ENCODE results near the gene DEFB113.
"Not testable (repeated sequence)": the region's sequence is repeated elsewhere in the genome, so short reads cannot be mapped to it uniquely, and the experiment has no call there.

The DEFB113 gene

DNA sequence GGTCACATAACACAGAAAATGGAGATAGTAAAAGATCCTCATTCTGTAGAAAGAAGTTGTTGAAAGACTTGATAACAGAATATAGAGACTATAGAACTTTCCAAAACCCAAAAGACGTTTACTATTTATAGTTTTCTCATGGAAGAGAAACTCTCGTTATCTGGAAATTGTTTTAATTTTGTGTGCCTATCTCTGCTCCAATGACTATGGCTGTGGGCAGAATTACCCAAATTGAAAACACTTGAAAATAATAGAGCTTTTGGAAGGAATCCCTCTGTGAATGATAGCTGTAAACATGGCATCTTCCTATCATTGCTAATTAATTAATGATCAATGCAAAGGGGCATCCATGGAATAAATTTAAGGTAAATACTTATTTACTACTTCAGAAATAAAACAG is 5.4 kb downstream of the DEFB113 start, which contains the start of gene DEFB114:
Gene DEFB114 (minus strand): TSS at position 101 of the 400 bp plus-strand sequence. CDS start 59 bp downstream, at position 42.
- no peak within 1 kb of the TSS for H3K4me3 ChIP-seq (ENCODE audit: low read length)
- H3K27ac ChIP-seq (ENCODE audit: low read depth, low read length) = no peak within 1 kb of the TSS
- H3K36me3 ChIP-seq (ENCODE audit: control insufficient read depth, insufficient read depth, low read length) = no peaks in the 10 kb centered on the region
- no peaks in the 10 kb centered on the region for H3K4me1 ChIP-seq (ENCODE audit: control insufficient read depth, insufficient read depth, low read length)
- H3K9ac ChIP-seq (ENCODE audit: low read length) = no peak within 1 kb of the TSS
- H3K27me3 ChIP-seq (ENCODE audit: control insufficient read depth, insufficient read depth, low read length) = no peaks in the 10 kb centered on the region

DNA sequence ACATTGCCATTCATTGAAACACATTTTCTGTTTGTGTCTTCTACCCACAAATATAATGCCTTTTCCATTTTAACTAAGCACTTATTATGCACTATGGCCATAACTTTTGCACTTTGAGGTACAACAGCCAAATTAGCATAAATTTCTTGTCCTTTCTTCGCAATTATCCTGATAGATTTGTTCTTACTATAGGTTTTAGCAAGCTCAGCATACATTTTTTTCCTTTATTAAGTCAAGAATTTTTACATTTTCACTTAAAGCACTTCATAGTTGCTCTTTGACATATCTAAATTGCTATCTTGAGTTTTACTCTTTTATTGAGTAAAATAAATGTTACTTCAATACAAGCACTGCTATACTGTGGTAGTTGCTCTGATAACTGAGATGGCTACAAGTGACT is 11.2 kb downstream of the DEFB113 start:
- H3K27me3 ChIP-seq (ENCODE audit: control insufficient read depth, insufficient read depth, low read length) = no peaks in the 10 kb centered on the region
- H3K9ac ChIP-seq (ENCODE audit: low read length) = no peak overlapping the region
- no peaks in the 10 kb centered on the region for H3K36me3 ChIP-seq (ENCODE audit: control insufficient read depth, insufficient read depth, low read length)
- no peak overlapping the region for H3K27ac ChIP-seq (ENCODE audit: low read depth, low read length)
- no peak overlapping the region for H3K4me3 ChIP-seq (ENCODE audit: low read length)
- H3K4me1 ChIP-seq (ENCODE audit: control insufficient read depth, insufficient read depth, low read length) = no peaks in the 10 kb centered on the region

DNA sequence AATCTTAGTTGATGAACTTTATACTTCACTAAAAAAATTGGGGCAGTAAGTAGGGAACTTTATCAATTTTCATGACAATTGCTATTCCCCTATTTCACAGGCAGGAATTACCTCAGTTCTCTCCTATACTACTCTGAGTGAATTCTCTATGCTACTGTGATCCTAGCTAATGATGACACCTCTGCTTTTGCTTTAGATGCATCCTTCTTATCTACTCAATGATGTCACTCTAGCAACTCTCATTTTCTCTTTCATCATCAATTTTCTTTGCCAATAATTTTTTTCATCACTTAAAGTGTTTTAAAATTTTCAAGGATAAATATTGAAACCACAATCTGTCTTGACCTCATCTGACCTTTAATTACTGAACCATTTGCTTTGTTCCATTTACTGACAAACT is 13.6 kb downstream of the DEFB113 start:
- Histone ChIP-seq H3K27ac (ENCODE audit: low read depth, low read length) (no peak overlapping the region), H3K9ac (ENCODE audit: low read length) (no peak overlapping the region), H3K36me3 (ENCODE audit: control insufficient read depth, insufficient read depth, low read length) (no peaks in the 10 kb centered on the region), H3K4me1 (ENCODE audit: control insufficient read depth, insufficient read depth, low read length) (no peaks in the 10 kb centered on the region), H3K27me3 (ENCODE audit: control insufficient read depth, insufficient read depth, low read length) (no peaks in the 10 kb centered on the region), H3K4me3 (ENCODE audit: low read length) (no peak overlapping the region)

DNA sequence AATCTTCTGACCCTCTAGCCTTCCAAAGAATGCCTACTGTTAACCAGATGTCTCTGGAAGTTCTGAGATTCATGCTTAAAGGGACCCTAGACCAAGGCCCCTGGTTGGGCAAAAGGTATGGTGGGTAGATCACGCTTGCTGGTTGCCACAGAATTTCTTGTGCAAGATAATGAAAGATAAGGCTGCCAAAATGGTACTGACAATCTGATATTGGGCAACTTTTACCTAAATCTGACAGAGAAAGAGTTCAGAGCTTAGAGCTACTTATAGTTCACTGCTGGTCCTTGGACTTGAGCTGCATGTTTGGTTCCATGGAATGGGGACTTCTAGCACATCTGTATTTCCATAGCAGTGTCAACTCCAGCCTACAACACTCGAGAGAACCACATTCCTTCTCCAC is 17.5 kb downstream of the DEFB113 start:
- no peaks in the 10 kb centered on the region for H3K27me3 ChIP-seq (ENCODE audit: control insufficient read depth, insufficient read depth, low read length)
- no peak overlapping the region for H3K4me3 ChIP-seq (ENCODE audit: low read length)
- H3K36me3 ChIP-seq (ENCODE audit: control insufficient read depth, insufficient read depth, low read length) = no peaks in the 10 kb centered on the region
- H3K9ac ChIP-seq (ENCODE audit: low read length) = no peak overlapping the region
- H3K4me1 ChIP-seq (ENCODE audit: control insufficient read depth, insufficient read depth, low read length) = no peaks in the 10 kb centered on the region
- no peak overlapping the region for H3K27ac ChIP-seq (ENCODE audit: low read depth, low read length)

DNA sequence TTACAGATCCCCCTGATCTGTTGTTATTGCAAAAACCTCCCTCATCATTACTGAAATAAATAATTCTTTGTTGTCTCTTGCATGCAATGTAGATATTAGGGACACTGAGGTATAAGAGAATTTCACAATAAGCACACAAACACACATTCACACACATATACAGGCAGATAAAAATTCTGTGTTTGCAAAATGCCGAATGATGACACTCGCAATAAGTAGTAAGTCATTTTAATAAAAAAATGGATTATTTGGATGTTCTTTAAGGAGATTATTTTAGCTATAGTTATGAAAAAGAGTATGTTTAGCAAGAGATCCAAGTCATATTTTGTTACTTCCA is 19.0 kb downstream of the DEFB113 start:
- Histone ChIP-seq H3K4me1 (ENCODE audit: control insufficient read depth, insufficient read depth, low read length) (no peaks in the 10 kb centered on the region), H3K9ac (ENCODE audit: low read length) (no peak overlapping the region), H3K4me3 (ENCODE audit: low read length) (no peak overlapping the region), H3K27ac (ENCODE audit: low read depth, low read length) (no peak overlapping the region), H3K27me3 (ENCODE audit: control insufficient read depth, insufficient read depth, low read length) (no peaks in the 10 kb centered on the region), H3K36me3 (ENCODE audit: control insufficient read depth, insufficient read depth, low read length) (no peaks in the 10 kb centered on the region)

DNA sequence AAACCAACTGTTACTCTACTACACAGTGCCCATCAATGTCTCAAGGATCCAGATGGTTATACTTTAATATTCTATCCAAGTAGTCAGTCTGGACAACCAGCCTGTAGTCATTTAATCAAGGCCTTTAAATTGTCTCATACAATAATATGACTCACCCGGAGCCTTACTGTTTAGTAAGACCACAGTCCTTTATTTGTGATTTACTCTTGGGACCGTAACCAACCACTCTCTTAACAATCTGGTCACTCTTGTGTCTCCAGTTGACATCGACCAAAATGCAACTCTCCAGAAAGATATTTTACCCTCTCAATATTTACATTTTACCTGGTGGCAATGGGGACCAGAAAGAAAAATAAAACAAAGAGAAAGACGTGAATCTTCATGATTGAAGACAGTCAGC is 20.4 kb downstream of the DEFB113 start:
- Histone ChIP-seq H3K27ac (ENCODE audit: low read depth, low read length) (no peak overlapping the region), H3K36me3 (ENCODE audit: control insufficient read depth, insufficient read depth, low read length) (no peaks in the 10 kb centered on the region), H3K9ac (ENCODE audit: low read length) (no peak overlapping the region), H3K4me3 (ENCODE audit: low read length) (no peak overlapping the region), H3K27me3 (ENCODE audit: control insufficient read depth, insufficient read depth, low read length) (no peaks in the 10 kb centered on the region), H3K4me1 (ENCODE audit: control insufficient read depth, insufficient read depth, low read length) (no peaks in the 10 kb centered on the region)

DNA sequence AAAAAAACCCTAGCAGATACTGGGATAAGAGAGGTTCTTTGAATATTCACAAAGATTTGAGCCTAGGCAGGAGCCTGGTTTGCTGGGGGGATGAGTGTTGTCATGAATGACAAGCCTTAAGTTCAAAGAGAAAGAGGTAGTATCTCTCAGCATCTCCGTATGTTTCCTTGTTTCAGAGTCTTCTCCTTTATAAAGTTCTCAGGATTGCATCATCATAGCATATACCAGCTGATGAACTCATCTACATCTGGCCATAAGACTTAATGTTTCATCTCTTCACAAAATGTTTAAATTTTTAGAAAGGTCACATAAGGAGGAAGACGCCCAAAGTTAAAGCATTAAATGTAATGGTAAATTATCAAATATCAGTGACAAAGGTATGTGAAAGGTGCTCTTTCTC is 22.6 kb downstream of the DEFB113 start:
- Histone ChIP-seq H3K4me1 (ENCODE audit: control insufficient read depth, insufficient read depth, low read length) (no peaks in the 10 kb centered on the region), H3K27ac (ENCODE audit: low read depth, low read length) (no peak overlapping the region), H3K4me3 (ENCODE audit: low read length) (no peak overlapping the region), H3K36me3 (ENCODE audit: control insufficient read depth, insufficient read depth, low read length) (no peaks in the 10 kb centered on the region), H3K9ac (ENCODE audit: low read length) (no peak overlapping the region), H3K27me3 (ENCODE audit: control insufficient read depth, insufficient read depth, low read length) (no peaks in the 10 kb centered on the region)

DNA sequence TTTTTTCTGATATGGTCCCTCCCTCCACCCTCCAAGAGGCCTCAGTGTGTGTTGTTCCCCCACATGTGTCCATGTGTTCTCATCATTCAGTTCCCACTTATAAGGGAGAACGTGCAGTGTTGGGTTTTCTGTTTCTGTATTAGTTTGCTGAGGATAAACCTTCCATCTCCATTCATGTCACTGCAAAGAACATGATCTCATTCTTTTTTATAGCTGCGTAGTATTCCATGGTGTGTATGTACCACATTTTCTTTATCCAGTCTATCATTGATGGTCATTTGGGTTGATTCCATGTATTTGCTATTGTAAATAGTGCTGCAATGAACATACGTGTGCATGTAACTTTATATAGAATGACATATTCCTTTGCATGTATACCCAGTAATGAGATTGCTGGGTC is 25.4 kb downstream of the DEFB113 start:
- H3K4me1 ChIP-seq (ENCODE audit: control insufficient read depth, insufficient read depth, low read length); H3K36me3 ChIP-seq (ENCODE audit: control insufficient read depth, insufficient read depth, low read length); H3K27me3 ChIP-seq (ENCODE audit: control insufficient read depth, insufficient read depth, low read length); H3K27ac ChIP-seq (ENCODE audit: low read depth, low read length); H3K4me3 ChIP-seq (ENCODE audit: low read length); H3K9ac ChIP-seq (ENCODE audit: low read length): not testable (repeated sequence)

DNA sequence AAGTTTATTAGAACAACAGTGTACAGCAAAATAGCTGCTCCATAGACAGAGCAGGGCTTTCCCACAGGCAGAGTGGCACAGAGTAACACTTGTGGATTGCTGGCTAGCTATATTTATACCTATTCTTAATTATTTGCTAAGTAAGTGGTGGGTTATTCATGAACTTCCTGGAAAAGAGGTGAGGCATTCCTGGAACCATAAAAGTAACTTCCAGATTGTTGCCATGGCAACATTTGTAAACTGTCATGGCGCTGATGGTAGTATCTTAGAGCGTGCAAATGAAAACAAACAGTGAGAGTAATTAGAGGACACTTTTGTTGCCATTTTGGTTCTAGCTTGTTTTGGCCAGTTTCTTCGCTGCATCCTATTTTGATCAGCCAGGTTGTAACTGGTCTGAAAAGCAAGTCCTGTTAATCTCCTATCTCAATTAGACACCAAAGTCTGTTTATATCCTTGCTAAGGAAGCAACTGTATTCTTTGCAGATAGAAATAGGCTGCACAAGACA is 29.4 kb downstream of the DEFB113 start:
- H3K4me3 ChIP-seq (ENCODE audit: low read length) = no peak overlapping the region
- no peaks in the 10 kb centered on the region for H3K36me3 ChIP-seq (ENCODE audit: control insufficient read depth, insufficient read depth, low read length)
- H3K9ac ChIP-seq (ENCODE audit: low read length) = no peak overlapping the region
- no peak overlapping the region for H3K27ac ChIP-seq (ENCODE audit: low read depth, low read length)
- H3K27me3 ChIP-seq (ENCODE audit: control insufficient read depth, insufficient read depth, low read length) = no peaks in the 10 kb centered on the region
- no peaks in the 10 kb centered on the region for H3K4me1 ChIP-seq (ENCODE audit: control insufficient read depth, insufficient read depth, low read length)

DNA sequence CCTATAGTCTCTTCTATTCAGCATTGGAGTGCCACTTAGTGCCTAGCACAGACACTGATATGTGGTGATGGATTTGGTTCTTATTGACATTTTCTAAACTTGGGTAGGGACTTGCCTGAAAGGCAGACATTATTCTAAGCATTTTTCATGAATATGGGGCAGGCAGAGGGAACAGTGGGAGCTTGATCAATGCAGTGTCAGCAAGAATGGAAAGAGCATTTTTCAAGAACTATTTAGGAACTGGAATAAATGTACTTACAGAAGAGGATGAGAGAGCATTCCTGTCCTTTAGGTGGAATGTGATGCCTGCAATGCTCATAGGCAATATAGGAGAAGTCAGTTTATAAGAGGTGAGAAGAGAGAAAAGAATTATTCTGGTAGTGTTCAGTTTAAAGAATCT is 31.6 kb downstream of the DEFB113 start:
- H3K4me1 ChIP-seq (ENCODE audit: control insufficient read depth, insufficient read depth, low read length) = no peaks in the 10 kb centered on the region
- no peak overlapping the region for H3K4me3 ChIP-seq (ENCODE audit: low read length)
- H3K27ac ChIP-seq (ENCODE audit: low read depth, low read length) = no peak overlapping the region
- no peaks in the 10 kb centered on the region for H3K27me3 ChIP-seq (ENCODE audit: control insufficient read depth, insufficient read depth, low read length)
- H3K9ac ChIP-seq (ENCODE audit: low read length) = no peak overlapping the region
- H3K36me3 ChIP-seq (ENCODE audit: control insufficient read depth, insufficient read depth, low read length) = no peaks in the 10 kb centered on the region

DNA sequence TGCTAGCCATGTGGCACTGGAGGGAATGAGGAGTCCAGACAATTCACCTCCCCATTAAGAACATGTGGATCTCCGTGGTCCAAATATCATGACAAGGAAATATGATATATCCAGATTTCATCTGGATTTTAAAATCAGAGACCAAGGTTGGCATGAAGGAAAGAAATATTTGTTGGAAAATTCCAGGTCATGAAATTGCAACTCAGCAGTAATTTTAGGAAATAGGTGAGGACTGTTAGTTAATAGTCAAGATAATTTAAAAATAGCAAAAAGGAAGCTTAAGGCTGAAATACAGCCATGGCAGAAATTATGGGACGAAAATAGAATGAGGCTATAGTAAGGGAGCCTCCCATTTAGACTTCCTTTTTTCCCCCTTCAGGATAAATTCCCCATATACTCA is 32.4 kb downstream of the DEFB113 start:
- no peaks in the 10 kb centered on the region for H3K4me1 ChIP-seq (ENCODE audit: control insufficient read depth, insufficient read depth, low read length)
- H3K4me3 ChIP-seq (ENCODE audit: low read length) = no peak overlapping the region
- no peak overlapping the region for H3K9ac ChIP-seq (ENCODE audit: low read length)
- H3K36me3 ChIP-seq (ENCODE audit: control insufficient read depth, insufficient read depth, low read length) = no peaks in the 10 kb centered on the region
- no peaks in the 10 kb centered on the region for H3K27me3 ChIP-seq (ENCODE audit: control insufficient read depth, insufficient read depth, low read length)
- no peak overlapping the region for H3K27ac ChIP-seq (ENCODE audit: low read depth, low read length)

DNA sequence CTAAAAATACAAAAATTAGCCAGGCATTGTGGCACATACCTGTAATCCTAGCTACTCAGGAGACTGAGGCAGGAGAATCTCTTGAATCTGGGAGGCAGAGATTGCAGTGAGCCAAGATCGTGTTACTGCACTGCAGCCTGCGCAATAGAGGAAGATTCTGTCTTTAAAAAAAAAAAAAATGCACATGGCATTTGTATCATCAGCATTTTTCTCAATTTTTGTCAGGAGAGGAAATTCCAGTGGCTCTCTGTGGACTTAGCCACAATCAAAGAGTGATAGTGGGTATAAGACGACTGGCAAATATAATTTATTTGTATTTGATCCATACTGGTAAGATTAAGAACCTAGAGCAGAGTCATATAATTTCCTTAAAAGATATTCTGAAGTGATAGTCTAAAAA is 34.0 kb downstream of the DEFB113 start:
- H3K4me1 ChIP-seq (ENCODE audit: control insufficient read depth, insufficient read depth, low read length) = no peaks in the 10 kb centered on the region
- no peaks in the 10 kb centered on the region for H3K27me3 ChIP-seq (ENCODE audit: control insufficient read depth, insufficient read depth, low read length)
- no peak overlapping the region for H3K9ac ChIP-seq (ENCODE audit: low read length)
- H3K36me3 ChIP-seq (ENCODE audit: control insufficient read depth, insufficient read depth, low read length) = no peaks in the 10 kb centered on the region
- H3K4me3 ChIP-seq (ENCODE audit: low read length) = no peak overlapping the region
- H3K27ac ChIP-seq (ENCODE audit: low read depth, low read length) = no peak overlapping the region

DNA sequence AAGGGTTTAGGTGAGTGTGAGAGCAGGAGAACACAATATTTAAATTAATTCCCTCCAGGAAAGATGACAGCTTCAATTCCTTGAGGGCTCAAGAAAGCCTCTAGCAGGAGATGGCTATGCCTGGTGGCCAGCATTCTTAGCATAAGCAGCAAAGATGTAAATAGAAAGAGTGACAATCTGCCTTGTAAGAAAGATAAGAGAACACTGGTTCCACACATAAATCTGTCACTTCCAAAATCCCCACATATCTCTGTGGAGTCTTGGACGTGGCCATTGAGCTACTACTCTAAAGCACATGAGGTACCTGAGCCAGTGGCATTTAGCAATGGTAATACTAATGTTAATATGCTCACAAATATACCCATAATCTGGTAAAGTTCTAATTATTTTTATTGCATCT is 34.7 kb downstream of the DEFB113 start:
- no peak overlapping the region for H3K4me3 ChIP-seq (ENCODE audit: low read length)

More for the DNA sequence above, 34.7 kb downstream of the DEFB113 start:
- Histone ChIP-seq H3K27me3 (ENCODE audit: control insufficient read depth, insufficient read depth, low read length) (no peaks in the 10 kb centered on the region), H3K27ac (ENCODE audit: low read depth, low read length) (no peak overlapping the region), H3K9ac (ENCODE audit: low read length) (no peak overlapping the region), H3K36me3 (ENCODE audit: control insufficient read depth, insufficient read depth, low read length) (no peaks in the 10 kb centered on the region), H3K4me1 (ENCODE audit: control insufficient read depth, insufficient read depth, low read length) (no peaks in the 10 kb centered on the region)

All from rectal smooth muscle tissue (tissue), 1 donor.